Measurements from ENCODE around the gene SRP68.

SRP68 gene

DNA sequence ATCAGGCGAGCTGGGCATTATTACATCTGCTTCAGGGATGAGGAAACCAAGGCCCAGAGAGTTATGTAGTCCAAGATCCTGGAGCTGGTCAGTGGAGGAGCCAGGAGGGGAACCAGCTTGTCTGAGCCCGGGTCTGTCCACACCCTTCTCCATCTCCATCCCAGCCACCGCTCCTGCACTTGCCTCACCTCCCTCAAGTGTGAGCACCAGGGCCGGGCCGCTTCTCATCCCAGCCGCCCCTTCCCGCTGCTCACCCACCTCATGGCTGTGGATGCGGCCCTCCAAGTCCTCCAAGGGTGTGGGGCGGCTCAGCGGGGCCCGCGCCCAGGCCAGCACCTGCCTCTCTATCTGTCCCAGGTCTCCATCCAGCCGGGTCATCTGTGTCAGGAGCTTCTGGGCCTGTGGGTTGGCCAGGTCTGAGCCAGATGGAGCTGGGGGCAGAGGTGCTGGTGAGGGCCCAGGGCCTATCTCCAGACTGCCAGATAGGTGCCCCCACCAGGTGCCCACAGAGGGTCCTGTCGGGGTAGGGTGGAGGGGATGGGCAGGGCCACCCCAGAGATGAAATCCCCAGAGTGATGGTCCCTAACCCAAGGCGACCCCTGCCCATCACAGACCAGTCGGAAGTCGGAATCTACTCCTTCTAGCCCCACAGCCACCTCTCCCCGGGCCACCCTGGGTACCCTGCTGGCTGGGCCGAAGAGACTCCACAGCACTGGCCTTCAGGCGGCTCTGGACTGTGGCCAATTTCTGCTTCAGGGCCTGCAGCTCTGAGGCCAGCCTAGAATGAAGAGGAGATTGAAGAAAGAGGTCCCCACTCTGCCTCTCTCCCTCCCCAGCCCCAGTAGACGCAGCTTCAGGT lies 54.6 kb downstream of the SRP68 start:
- DNase-seq: no peak

DNA sequence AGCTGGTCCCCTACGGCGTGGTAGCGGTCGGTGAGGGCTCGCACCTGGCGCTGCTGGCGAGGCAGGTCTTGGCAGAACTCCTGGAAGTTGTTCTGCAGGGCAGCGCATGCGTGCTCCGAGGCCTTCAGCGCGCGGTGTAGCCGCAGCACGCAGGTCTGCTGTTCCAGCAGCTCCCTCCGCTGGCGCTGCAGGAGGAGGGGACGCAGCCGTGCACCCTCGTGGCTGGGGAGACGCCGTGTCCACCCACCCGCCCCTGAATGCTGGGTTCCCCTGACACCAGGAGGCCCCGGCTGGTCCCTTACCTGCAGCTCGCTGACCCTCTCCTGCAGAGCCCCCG lies 57.4 kb downstream of the SRP68 start:
- DNase-seq: no peak

DNA sequence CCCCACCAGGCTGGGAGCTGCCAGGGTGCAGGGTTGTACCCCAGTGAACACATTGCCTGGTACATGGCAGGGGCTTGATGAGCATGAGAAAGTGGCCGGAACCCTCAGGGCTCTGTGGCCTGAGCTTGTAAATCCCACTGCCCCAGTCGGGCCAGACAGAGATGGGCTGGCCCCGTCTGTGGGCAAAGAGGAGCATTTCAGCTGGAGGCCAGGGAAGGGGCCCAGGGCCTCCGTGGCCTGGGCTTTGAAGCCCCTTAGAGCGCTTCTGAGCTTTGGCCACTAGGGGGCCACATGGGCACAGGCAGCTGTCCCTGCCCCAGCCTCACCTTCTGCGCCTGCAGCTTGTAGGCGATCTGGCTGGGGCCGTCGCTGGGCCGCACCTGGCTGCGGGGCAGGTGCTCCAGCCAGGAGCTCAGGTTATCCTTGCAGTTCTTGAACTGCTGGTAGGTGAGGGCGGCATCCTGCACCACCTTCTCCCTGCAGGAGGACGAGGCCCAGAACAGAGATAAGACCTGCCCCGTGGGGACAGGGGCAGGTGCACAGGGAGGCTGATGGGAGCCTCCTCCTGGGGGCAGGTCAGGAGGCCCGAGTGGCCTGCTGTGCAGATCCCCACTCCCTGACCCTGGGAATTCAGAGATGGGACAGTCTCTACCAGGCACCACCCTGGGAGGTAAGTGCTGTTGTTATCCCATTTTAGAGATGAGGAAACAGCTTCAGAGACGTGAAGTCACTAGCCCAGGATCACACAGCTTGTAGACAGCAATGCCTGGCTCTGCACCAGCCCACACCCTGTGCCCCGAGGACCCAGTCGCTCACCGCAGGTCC lies 58.0 kb downstream of the SRP68 start:
- peak; percentile 89 for DNase-seq

GRCh38 chr17:76013377-76013932 lies 58.9 kb downstream of the SRP68 start:
- no peak for DNase-seq

- DNase-seq: no peak
Observed at GRCh38 chr17:76011951-76012350, 60.4 kb downstream of the SRP68 start.

- DNase-seq: no peak
Observed at GRCh38 chr17:76009969-76010661, 62.2 kb downstream of the SRP68 start.

DNA sequence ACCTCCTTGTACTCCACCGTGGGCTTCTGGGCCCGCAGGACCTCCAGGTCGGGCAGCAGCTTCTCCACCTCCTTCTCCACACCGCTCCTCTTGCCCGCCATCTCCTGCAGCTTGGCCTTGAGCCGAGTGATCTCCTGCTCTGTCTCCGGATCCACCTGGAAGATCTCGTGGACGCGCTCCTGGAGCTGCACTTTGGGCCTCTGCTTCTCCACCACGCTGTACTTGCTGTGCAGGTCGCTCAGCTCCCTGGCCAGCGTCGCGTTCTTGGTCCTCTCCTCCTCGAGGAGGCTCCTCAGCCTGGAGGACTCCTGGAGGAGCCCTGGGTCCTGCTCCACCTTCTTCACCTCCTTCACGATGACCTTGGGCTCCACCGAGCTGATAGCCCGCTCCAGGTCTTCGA lies 62.9 kb downstream of the SRP68 start:
- no peak for DNase-seq

DNA sequence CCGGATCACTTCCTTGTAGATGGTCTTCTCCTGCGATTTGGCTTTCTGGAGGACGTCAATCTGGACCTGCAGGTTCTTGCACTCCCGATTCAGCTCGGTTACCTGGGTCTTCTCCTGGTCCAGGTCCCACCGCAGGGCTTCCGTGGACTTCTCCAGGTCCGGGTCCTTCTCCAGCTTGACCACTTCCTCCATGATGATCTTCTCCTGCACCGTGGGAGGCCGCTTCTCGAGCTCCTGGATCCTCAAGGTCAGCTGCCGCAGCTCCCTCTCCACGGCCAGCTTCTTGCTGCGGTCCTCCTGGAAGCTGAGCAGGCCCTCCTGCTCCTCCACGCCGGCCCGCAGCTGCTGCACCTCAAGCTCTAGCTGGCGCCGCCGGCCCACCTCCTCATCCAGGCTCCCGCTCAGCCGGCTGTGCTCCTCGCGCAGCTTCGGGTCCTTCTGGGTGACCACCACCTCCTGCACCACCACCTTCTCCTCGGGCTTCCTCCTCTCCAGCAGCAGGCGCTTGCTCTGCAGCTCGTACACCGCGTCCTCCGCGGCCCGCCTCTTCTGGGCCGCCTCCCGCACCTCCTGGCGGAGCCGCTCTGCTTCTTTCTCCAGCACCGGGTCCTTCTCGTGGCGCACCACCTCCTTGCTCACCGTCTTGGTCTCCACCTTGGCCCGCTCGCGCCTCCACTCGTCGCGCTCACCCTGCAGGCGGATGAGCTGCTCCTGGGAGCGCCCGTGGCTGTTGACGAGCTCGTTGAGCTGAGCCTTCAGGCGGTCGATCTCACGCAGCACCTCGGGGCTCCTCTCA lies 63.5 kb downstream of the SRP68 start:
- DNase-seq: no peak

GRCh38 chr17:76008208-76008607 lies 64.1 kb downstream of the SRP68 start:
- DNase-seq: no peak

DNA sequence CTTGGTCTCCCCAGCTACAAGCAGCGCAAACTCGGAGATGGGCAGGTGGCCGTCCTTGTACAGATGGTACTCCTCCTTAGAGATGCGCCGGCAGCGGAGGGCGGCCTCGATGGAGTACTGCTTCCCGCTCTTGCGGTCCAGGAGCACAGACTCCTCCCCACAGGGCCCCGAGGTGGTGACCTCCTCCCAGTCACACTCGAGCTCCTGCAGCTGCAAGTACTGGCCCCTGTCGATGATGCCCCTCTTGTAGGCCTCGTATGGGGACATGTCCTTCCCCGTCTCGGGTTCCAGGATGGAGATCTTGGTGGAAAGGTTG lies 64.5 kb downstream of the SRP68 start:
- DNase-seq: no peak

DNA sequence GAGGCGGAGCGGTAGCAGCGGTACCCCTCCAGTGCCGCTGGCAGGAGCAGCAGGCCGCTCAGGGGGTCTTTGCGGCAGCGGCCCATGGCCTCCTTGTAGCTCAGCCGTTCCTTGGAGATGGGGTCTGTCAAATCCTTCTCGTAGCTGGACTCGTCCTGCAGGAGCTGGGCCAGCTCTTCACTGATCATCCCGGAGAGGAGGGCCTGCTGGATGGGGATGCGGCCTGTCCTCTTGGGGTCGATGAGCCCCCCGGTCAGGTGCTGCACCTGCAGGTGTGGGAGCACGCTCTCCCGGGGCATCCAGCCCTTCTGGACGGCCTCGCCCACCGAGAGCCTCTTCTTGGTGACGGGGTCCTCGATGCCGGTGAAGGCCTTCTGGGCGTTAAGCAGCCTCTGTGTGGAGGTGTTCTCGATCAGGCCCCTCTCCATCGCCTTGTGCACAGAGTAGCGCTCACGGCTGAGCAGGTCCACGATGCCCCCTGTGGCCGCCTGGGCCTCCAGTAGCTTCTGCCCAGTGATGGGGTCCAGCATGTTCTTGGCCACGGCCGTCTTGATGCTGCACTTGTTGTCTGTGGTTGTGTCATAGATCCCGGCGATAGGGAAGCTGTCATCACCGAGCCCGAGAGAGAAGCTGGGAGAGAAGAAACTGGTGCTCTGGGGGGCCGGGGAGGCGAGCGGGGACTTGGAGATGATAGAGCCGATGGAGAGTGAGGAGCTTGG lies 65.0 kb downstream of the SRP68 start:
- no peak for DNase-seq

- DNase-seq: peak; percentile 83
Observed at GRCh38 chr17:76005263-76006149, 66.8 kb downstream of the SRP68 start.

GRCh38 chr17:76004750-76005262 lies 67.5 kb downstream of the SRP68 start:
- DNase-seq: no peak

- DNase-seq: no peak
Observed at GRCh38 chr17:76003915-76004314, 68.4 kb downstream of the SRP68 start.

DNA sequence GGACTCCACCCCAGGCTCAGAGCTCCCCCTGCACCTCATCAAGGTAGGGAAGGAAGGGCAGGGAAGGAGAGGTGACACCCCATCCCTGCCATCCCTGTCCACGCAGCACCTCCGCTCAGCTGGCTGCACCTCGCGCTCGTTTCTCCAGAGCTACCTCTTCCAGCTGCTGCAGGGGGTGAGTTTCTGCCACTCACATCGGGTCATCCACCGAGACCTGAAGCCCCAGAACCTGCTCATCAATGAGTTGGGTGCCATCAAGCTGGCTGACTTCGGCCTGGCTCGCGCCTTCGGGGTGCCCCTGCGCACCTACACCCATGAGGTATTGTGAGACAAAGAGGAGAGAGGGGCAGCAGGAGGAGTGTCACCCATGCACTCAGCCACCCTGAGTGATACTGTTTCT lies 70.2 kb downstream of the SRP68 start:
- DNase-seq: no peak

GRCh38 chr17:76000755-76001521 lies 71.4 kb downstream of the SRP68 start, which contains the start of gene CDK3:
CDK3 (plus strand) TSS chr17:76000855; CDS start chr17:76001426, 571 bp downstream.
- DNase-seq: no peak

DNA sequence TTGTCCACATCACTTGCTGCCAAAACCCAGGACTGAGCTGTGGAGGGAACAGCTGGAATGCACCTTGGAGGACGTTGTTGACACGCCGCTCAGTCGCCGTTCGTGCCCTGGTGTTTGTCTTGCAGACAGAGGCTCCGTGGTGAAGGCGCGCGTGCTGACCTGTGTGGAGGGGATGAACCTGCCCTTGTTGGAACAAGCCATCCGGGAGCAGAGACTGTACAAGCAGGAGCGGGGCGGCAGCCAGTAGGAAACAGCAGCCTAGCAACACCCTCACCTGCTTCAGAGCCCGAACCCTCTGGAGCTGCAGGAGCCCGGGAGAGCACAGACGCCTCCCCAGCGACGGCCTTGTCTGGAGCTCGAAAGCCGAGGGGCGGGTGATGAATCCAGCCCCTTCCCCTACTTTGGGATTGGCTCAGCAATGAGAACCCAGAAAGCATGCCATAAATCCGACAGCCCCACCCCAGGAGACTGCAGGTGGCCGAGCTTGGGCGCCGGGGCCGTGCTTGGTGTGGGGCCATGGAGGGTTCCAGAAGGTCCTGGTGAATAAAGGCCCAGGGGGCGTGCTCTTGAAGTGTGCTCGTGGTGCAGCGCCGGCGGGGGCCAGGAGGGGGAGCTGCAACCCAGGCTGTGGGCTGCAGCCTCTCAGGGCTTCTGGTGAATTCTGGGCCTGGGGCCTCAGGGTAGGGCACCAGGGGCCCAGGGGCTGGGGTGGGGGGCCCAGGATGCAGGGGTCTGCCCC lies 72.1 kb downstream of the SRP68 start:
- peak; percentile 46 for DNase-seq

GRCh38 chr17:75998327-75998795 lies 74.0 kb downstream of the SRP68 start:
- DNase-seq: no peak
